ENCODE results near the gene JAZF1.

- no peak for TF ChIP-seq CTCF (IDR thresholded peaks at IDR 0.05)
- TF ChIP-seq POLR2A (IDR thresholded peaks at IDR 0.05), result no peak
Measured at GRCh38 chr7:28156401-28156800, 24.2 kb downstream of the JAZF1 start.
